Ureter (tissue), 1 donor: ENCODE measurements around the gene TUT4. TPM values are rescaled to one million over a fixed set of nuclear protein-coding genes. Genes with fewer than 3 reads are reported as not detected.
"Not testable (repeated sequence)": the region's sequence is repeated elsewhere in the genome, so short reads cannot be mapped to it uniquely, and the experiment has no call there.

Source experiments
- DNase-seq: peaks from one replicate; pipeline ENCODE4 v3.0.0-alpha.2; 2020; ENCODE audit warnings: low spot score
- total RNA-seq: library from RNA; stranded (reverse); gene quantifications from one replicate; pipeline ENCODE4 v1.2.4, GENCODE V29; 2023
- donor health status: DM: yes; HTN: yes; CAD: no.

Gene TUT4, protein sequence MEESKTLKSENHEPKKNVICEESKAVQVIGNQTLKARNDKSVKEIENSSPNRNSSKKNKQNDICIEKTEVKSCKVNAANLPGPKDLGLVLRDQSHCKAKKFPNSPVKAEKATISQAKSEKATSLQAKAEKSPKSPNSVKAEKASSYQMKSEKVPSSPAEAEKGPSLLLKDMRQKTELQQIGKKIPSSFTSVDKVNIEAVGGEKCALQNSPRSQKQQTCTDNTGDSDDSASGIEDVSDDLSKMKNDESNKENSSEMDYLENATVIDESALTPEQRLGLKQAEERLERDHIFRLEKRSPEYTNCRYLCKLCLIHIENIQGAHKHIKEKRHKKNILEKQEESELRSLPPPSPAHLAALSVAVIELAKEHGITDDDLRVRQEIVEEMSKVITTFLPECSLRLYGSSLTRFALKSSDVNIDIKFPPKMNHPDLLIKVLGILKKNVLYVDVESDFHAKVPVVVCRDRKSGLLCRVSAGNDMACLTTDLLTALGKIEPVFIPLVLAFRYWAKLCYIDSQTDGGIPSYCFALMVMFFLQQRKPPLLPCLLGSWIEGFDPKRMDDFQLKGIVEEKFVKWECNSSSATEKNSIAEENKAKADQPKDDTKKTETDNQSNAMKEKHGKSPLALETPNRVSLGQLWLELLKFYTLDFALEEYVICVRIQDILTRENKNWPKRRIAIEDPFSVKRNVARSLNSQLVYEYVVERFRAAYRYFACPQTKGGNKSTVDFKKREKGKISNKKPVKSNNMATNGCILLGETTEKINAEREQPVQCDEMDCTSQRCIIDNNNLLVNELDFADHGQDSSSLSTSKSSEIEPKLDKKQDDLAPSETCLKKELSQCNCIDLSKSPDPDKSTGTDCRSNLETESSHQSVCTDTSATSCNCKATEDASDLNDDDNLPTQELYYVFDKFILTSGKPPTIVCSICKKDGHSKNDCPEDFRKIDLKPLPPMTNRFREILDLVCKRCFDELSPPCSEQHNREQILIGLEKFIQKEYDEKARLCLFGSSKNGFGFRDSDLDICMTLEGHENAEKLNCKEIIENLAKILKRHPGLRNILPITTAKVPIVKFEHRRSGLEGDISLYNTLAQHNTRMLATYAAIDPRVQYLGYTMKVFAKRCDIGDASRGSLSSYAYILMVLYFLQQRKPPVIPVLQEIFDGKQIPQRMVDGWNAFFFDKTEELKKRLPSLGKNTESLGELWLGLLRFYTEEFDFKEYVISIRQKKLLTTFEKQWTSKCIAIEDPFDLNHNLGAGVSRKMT (N-terminal part only)
- total RNA-seq = 69.3 TPM

DNA sequence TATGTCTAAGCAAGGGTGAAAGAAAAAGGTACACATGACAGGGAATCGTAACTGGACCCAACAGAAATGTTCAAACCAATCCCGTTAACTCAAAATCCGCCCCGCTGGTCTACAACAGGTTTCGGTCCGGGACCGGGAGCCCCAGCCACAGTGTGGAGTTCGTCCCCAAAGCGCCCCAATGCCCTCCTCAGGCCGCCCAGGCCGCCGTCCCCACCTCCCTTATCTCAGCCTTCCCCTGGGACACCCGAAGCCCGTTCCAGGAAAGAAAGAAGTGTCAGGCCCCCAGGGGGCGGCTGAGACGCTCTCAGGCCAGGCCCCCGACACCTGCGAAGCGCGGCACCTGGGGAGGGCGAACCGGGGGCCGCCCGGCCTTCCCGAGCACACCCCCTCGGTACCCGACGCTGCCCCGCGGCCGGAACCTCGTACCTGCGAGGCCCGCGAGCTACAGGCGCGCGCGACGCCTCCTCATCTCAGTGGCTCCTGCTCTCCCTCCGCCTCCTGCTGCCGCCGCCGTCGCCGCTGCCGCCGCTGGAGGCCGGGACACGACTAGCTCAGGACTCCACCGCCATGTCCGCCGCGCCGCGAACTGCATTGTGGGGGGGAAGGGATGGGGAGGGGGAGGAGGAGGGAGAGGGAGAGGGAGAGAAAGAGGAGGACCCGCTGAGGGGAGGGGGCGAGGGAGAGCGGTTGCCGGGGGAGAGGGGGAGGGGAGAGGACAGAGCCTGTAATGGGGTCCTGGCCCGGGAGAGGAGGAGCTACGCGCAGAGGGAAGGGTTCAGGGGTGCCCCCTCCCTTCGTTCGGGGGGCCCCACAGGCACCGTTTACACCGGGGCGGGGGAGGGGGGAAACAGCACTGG, at the start of gene TUT4:
Gene TUT4, minus strand, starts transcription at position 588 of the 857 bp plus-strand sequence. CDS start 26,812 bp downstream, outside the sequence.
- peak; percentile 82 for DNase-seq

DNA sequence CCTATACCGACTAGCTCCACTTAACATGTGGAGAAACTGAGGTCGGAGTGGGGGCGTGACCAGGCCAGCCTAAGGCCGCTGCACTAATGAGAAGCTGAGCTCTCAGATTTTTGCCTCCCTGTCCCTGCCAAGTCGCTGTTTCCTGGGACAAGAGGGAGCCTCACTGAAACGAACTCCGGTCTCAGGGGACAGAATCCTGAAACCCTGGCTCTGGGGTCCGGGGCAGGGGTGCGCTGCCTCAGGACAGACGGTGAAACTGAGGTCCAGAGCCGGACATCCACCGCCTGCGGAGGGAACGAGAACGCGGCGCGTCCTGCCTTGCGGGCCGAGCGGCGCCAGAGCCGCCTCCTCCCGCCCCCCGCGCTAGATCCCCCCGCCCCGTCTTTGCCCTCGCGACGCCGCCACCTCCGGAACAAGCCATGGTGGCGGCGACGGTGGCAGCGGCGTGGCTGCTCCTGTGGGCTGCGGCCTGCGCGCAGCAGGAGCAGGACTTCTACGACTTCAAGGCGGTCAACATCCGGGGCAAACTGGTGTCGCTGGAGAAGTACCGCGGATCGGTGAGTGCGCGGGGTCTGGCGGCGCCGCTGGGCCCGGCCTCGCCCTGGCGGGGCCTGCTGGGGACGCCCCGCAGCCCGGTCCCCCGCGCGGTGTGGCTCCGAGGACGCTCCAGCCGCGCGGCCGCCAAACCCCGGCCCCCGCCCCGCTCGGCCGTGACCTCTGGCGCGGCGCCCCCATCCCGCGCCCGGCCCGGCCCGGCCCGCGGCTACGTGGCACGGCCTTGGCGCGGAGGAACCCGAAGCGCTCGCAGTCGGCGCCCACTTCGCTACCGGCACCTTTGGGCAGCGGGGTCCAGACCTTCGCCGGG, 49.3 kb upstream of the TUT4 start, which contains the start of gene GPX7:
Gene GPX7, plus strand, starts transcription at position 381 of the 865 bp plus-strand sequence. Its CDS starts 39 bp downstream, at position 420.
- DNase-seq = peak; percentile 50

DNA sequence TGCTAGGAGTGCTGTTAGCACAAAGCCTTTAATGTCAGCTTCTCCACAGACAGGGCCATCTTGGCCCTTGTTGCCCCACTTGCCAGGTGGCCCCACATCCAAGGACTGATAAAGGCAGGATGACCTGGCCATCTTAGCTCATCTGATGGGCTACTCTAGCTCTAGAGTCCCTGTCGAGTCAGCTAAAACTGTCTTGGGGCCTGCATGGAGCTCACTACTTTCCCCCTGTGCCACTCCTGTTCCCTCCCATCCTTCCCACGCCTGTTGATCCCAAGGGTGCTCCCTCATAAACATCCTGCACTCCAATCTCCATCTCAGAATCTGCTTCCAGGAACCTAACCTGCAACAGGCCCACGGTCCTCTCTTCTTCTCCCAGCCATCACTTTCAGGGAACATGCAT, 48.6 kb upstream of the TUT4 start:
- no peak for DNase-seq

DNA sequence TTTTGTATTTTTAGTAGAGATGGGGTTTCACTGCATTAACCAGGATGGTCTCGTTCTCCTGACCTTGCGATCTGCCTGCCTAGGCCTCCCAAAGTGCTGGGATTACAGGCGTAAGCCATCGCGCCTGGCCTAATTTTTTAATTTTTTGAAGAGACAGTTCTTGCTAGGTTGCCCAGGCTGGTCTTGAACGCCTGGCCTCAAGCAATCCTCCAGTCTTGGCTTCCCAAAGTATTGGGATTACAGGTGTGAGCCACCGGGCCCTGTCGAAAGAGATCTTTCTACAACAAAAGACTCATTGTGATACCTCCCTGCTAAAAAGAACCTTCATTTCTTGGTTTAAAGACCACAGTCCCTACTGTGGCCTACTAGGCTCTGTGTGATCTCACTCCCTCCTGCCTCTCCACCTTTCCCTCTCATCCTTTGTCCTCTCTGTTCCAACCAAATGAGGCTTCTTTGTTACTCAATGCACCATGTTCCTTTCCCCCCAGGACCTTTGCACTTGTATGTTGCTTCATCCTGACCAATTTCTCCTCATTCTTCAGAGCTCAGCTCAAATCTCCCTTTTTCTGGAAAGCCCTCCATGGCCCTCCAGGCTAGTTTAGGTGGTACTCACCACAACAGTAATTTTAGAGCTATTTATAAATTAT, 47.8 kb upstream of the TUT4 start:
- no peak for DNase-seq

DNA sequence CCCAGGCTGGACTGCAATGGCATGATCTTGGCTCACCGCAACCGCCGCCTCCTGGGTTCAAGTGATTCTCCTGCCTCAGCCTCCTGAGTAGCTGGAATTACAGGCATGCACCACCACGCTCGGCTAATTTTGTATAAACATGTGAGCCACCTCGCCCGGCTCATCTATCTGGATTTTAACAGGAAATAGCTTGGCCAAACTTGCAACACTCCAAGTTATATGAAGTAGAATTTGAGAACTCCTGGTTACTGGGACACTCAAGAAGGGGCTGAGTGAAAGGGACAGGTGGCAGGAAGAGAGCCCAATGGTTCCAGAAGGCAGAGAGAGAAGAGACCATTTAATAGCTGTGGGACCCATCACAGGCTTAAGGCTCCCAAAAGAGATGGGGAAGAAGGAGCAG, 46.3 kb upstream of the TUT4 start:
- DNase-seq = no peak

DNA sequence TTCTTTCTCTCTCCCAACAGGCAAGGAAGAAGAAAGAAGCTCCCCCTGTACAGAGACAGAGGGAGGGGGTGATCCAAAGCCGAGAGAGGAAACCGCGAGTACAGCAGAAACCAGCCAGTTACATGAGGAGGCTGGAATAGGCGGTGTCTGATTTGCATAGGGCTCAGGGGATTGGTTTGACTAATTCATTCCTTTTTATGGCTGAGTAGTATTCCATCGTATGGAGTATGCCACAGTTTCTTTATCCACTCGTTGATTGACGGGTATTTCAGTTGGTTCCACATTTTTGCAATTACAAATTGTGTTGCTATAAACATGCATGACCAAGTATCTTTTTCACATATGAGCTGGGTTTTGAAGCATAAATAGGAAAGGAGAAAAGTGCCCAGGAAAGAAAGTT, 45.8 kb upstream of the TUT4 start:
- no peak for DNase-seq

DNA sequence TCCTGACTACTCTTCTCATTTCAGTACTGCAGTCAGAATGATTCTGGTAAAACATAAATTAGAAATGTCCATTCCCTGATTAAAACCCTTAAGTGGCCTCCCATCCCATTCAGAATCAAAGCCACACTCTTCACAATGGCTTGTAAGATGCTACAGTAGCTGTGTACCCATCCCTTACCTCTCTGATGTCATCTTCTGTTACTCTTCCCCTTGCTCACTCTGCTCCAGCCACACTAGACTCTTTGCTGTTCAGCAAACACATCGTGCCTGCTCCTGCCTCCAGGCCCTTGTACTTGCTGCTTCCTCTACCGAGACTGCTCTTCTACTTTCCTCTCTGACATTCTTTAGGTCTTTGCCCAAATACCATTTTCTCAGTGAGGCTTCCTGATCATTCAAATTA, 45.0 kb upstream of the TUT4 start:
- no peak for DNase-seq

DNA sequence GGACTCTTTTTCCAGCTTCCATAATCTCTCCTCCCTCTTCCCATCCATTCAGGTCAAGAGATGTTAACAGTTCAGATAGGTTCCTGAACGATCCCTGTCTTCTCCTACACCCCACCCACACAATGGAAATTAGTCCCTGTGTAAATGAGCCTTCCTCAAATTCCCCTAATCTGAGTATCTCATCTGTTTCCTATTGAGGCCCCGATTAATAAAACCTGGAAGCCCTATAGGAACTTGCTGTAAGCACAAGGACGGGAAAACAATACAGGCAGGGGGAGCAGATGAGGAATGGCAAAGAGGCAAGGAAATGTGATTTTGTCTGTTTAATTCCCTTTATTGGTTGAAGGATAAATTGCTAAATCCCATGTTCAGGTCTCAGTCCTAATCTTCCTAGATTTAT, 42.2 kb upstream of the TUT4 start:
- DNase-seq = no peak

DNA sequence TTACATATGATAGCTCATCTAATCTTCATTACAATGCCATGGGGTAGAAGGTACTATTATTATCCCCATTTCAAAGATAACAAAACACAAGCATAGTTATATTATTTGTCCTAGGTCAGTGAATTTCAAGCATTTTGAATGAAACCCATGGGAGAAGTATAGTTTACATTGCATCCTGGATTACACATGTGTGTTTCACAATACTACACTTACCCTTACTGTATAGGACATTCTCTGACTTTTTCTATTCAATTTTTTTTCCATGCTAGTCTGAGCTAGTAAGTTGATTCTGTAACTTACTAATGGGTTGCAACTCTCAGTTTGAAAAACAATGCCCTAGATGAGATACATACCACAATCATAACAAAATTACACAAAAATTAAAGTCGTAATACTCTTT, 40.6 kb upstream of the TUT4 start:
- DNase-seq = no peak

DNA sequence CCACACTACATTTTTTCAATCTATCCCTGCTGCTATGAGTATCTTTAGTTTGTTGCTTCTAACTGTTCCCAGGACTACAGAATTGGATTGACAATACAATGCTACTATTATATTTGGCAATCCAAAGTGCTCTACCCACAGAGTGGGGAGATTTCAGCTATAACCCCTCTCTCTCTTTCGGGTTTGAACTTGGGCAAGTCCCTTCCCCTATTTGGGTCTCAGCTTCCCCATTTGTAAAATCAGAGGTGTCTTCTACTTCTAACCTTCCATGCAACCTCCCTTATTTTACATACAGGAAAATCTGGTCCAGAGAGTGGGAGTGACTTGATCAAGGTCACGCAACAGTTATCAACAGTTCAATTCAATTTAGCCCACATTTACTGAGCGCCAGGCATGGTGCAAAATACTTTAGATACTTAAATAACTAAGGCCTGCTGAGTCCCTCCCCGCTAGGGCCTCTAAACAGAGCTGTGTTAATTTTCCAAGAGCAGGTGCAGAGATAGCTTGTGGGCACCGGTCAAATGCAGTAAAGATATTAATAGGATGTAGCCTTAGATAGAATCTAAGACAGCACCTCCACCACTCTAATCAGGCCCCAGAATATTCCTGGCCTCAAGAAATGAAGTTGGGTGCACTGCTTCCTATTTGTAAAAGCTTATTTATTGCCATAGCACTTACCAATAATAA, 39.9 kb upstream of the TUT4 start:
- no peak for DNase-seq

DNA sequence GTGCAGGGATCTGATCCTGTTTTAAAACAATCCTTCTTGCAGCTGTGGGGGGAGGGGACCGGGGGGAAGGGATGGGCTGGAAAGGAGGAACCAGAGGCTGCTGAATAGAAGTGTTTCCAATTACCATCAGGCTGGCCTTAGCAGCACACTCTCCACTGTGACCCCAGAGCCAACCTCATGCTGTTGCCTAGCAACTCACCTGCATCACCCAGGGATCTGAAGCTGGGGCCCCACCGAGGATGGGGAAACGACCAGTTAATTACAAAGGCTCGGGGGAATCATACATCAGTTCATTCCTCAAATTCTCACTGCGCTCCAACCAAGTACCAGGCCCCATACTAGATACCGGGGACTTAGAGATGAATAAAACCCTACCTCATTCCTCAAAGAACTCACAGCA, 37.4 kb upstream of the TUT4 start:
- DNase-seq = no peak

DNA sequence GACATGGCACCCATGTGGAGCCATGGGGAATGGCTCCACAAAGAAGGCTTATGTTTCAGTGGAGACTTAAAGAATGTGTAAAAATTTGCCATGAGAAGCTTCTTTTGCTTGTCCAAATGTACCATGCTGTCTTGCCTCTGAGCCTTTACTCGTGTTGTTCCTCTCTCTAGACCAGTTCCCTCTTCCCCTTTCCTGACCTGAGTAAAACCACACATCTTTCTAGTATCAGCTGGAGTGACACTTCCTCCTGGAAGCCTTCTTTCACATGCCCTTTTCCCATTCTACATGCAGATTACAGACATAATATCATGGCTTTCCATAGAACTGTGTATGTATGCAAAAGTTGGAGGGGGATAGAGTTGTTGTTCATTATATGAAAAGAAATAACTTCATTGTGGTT, 35.6 kb upstream of the TUT4 start:
- DNase-seq = no peak

DNA sequence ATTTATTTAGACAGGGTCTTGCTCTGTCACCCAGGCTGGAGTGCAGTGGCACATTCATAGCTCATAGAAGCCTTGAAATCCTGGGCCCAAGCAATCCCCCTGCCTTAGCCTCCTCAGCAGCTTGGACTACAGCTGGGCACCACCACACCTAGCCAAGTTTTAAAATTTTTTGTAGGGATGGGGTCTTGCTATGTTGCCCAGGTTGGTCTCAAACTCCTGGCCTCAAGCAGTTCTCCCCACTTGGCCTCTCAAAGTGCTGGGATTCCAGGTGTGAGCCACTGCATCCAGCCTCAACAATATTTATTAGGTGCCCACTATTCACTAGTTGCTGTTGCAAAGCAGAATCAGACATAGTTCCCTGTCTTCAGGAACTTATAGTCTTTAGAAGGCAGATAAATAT, 35.1 kb upstream of the TUT4 start:
- no peak for DNase-seq

DNA sequence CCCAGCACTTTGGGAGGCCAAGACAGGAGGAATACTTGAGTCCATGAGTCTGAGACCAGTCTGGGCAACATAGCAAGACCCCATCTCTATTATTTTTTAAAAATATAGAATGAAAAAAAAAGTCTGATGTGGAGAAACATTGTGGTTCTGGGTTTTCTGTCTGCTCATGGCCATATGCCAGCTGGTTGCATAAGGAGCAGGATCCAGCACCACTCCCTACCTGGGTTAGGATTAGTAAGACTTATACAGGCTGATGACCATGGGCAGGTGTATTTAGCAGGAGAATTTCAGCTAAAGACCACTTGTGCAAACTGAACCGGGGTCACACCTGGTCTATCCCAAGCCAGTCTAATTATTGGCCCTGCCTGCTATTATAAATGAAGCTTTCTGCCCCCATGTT, 32.6 kb upstream of the TUT4 start:
- no peak for DNase-seq

DNA sequence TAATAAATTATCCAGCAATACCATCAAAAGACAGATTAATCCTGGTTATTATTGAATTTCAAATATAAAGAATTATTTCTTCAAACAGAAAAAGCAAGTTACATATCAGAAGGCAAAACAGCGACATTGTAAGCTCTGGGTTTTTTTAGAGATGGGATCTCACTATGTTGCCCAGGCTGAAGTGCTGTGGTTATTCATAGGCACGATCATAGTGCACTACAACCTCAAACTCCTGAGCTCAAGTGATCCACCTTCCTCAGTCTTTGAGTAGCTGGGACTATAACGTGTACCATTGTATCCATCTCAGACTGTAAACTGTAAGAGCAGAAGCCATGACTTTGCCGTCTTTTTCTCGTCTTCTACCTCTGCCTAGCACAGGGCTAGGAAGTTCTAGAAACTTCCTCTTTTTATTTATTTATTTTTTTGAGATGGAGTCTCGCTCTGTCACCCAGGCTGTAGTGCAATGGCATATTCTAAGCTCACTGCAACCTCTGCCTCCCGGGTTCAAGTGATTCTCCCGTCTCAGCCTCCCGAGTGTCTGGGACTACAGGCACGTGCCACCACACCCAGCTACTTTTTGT, 29.3 kb upstream of the TUT4 start:
- DNase-seq = no peak

DNA sequence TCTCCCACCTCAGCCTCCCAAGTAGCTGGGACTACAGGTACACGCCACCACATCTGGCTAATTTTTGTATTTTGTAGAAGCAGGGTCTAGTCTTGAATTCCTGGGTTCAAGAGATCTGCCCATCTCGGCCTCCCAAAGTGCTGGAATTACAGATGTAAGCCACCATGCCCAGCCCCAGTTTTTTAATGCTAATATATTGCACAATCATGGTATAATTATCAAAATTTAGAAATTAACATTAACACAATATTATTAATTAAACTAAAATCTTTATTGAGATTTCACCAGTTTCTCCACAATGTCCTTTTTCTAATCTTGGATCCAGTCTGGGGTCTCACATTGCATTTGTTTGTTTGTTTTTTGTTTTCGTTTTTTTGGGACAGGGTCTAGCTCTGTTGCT, 27.4 kb upstream of the TUT4 start:
- no peak for DNase-seq

DNA sequence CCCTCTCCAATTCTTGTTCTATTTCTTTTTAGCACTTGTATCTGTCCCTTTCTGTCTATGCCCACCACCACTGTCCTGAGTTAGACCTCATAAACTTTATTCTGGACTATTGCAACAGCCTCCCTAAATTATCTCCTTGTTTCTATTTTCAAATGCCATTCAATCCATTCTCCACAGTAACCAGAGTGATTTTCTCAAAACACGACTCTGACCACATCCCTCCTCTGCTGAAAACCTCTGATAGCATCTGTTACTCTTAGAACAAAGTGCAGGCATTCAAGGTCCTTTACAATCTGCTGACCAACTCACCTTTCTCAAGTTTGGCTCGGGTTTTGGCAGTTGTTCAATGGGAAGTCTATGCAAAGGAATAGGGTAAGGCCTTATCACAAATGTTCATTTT, 26.5 kb upstream of the TUT4 start:
- no peak for DNase-seq

DNA sequence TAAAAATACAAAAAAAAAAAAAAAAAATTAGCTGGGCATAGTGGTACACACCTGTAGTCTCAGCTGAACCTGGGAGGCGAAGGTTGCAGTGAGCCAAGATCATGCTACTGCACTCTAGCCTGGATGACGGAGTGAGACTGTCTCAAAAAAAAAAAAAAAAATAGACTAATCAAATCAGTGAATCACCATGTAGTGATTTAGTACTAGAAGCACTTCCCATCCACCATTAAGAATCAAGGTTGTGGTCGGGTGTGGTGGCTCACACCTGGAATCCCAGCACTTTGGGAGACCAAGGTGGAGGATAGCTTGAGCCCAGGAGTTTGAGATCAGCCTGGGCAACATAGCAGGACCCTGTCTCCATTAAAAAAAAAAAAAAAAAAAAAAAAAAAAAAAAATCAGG, 25.2 kb upstream of the TUT4 start:
- not testable (repeated sequence) for DNase-seq

DNA sequence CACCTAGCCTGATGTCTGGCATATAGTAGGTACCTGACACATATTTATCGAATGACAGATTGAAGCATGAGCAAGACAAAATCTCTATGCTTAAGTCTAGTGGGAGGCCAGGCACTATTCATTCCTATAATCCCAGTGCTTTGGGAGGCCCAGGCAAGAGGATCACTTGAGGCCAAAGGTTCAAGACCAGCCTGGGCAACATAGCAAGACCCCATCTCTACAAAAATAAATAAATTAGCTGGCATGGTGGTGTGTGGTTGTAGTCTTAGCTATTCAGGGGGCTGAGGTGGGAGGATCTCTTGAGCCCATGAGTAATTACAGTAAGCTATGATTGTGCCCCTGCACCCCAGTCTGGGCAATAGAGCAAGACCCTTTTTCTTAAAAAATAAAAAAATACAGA, 23.2 kb upstream of the TUT4 start:
- no peak for DNase-seq
